ENCODE data around the gene DNAJC17. TPM values are rescaled to one million over a fixed set of nuclear protein-coding genes. Genes with fewer than 3 reads are reported as not detected.

Gene DNAJC17
- polyA plus RNA-seq, 2 of the 4 experiments (the other 2 are of a cell fraction), result 22.3 to 24.4 TPM

- H3K4me2 ChIP-seq, result no peak overlapping the region
- no peak for ATAC-seq
- CTCF ChIA-PET, result interaction anchor here (1.1 to 6.2 kb wide), 6 partner anchors 8 to 117 kb away, joined by 3 to 40 read pairs (median 4); partner anchors contain the start of genes GCHFR and RHOV
- H3K9me3 ChIP-seq, result no peaks in the 10 kb centered on the region
- POLR2A ChIA-PET, result no interaction called here
- H3K4me1 ChIP-seq, result no peaks in the 10 kb centered on the region
- no peak for FAIRE-seq
- no peak overlapping the region for H3K27ac ChIP-seq
- 83% methylated on average over 5 of the region's 10 CpGs for WGBS (ENCODE audit: missing lambda C conversion rate)
- TF ChIP-seq FOSB (CRISPR knock-in tag; IDR thresholded peaks at IDR 0.05) (no peak), FOXS1 (CRISPR knock-in tag; IDR thresholded peaks at IDR 0.05) (no peak), ESRRA (IDR thresholded peaks at IDR 0.05; ENCODE audit: borderline replicate concordance, low read length) (no peak), HMGXB4 (CRISPR knock-in tag; IDR thresholded peaks at IDR 0.05; ENCODE audit: borderline replicate concordance) (no peak), ZC3H11A (IDR thresholded peaks at IDR 0.05) (no peak), BCL3 (IDR thresholded peaks at IDR 0.05) (no peak), ZNF302 (CRISPR knock-in tag; IDR thresholded peaks at IDR 0.05) (no peak), RAD21 (conservative IDR thresholded peaks at IDR 0.05 in 1 of 2, IDR thresholded peaks at IDR 0.05 in 1 of 2) (no peak), BHLHE40 (IDR thresholded peaks at IDR 0.05; ENCODE audit: low read depth, low read length) (no peak), TFCP2L1 (CRISPR knock-in tag; IDR thresholded peaks at IDR 0.05) (no peak), SREBF2 (IDR thresholded peaks at IDR 0.05) (no peak), HES2 (IDR thresholded peaks at IDR 0.05) (no peak)
- no peak overlapping the region for H3K4me3 ChIP-seq
- DNase-seq (ENCODE audit: low read depth in 1 of 2, low spot score in 1 of 2), result no peak
Observed at GRCh38 chr15:40775007-40775406, 32.3 kb downstream of the DNAJC17 start.

- ChIA-PET POLR2A (no interaction called here), CTCF (interaction anchor here (1.3 to 2.3 kb wide), 4 partner anchors 9 to 100 kb away, joined by 3 to 8 read pairs (median 4); partner anchors contain the start of gene RHOV)
- TF ChIP-seq CHD4 (IDR thresholded peaks at IDR 0.05; ENCODE audit: borderline replicate concordance) (no peak), JUN (IDR thresholded peaks at IDR 0.05) (no peak), ESRRA (IDR thresholded peaks at IDR 0.05; ENCODE audit: borderline replicate concordance, low read length) (no peak), SMC3 (IDR thresholded peaks at IDR 0.05) (no peak), HOXB5 (CRISPR knock-in tag; IDR thresholded peaks at IDR 0.05) (no peak), NR3C1 (IDR thresholded peaks at IDR 0.05) (no peak), RFX5 (IDR thresholded peaks at IDR 0.05) (no peak), HOXB13 (CRISPR knock-in tag; IDR thresholded peaks at IDR 0.05; ENCODE audit: low read depth) (no peak), E2F6 (IDR thresholded peaks at IDR 0.05; ENCODE audit: borderline replicate concordance, low read depth) (no peak), POLR2AphosphoS2 (conservative IDR thresholded peaks at IDR 0.05; ENCODE audit: low read length) (no peak), SREBF2 (IDR thresholded peaks at IDR 0.05) (no peak), USF2 (IDR thresholded peaks at IDR 0.05) (no peak), FOSB (CRISPR knock-in tag; IDR thresholded peaks at IDR 0.05) (no peak), ZNF302 (CRISPR knock-in tag; IDR thresholded peaks at IDR 0.05) (no peak), RARB (CRISPR knock-in tag; IDR thresholded peaks at IDR 0.05) (no peak)
- no peak for ATAC-seq
- Histone ChIP-seq H3K4me2 (no peak overlapping the region), H3K4me3 (no peak overlapping the region), H3K27ac (no peak overlapping the region), H3K9me3 (no peaks in the 10 kb centered on the region), H3K4me1 (no peaks in the 10 kb centered on the region)
- no CpG with 5 or more reads among the region's 6 CpGs for WGBS (ENCODE audit: missing lambda C conversion rate)
- no peak for DNase-seq (ENCODE audit: low read depth in 1 of 2, low spot score in 1 of 2)
- no peak for FAIRE-seq
Observed at GRCh38 chr15:40773902-40774301, 33.4 kb downstream of the DNAJC17 start.

Data from A549 (cell line).